Urinary bladder (tissue), 4 donors: Measurements from ENCODE around the gene WASF2. TPM values are rescaled to one million over a fixed set of nuclear protein-coding genes. Genes with fewer than 3 reads are reported as not detected.

Experiments used
- DNase-seq: peaks from one replicate; pipeline ENCODE4 v3.0.0-alpha.2; 2015; ENCODE audit errors: extremely low spot score
- H3K27ac ChIP-seq: one replicate; pipeline ENCODE4 v1.5.1; 2013; ENCODE audit warnings: low read depth, mild to moderate bottlenecking, moderate library complexity
- H3K36me3 ChIP-seq: one replicate; pipeline ENCODE4 v1.6.1; 2013; ENCODE audit warnings: mild to moderate bottlenecking, moderate library complexity; ENCODE audit not compliant: insufficient read depth
- H3K4me1 ChIP-seq: one replicate; pipeline ENCODE4 v1.6.1; 2013; ENCODE audit warnings: mild to moderate bottlenecking, moderate library complexity; ENCODE audit not compliant: insufficient read depth
- H3K4me3 ChIP-seq: one replicate; pipeline ENCODE4 v1.5.1; 2013; ENCODE audit warnings: low read depth, low read length
- WGBS: extraction: QIAGEN DNeasy Blood & Tissue Kit; methylation state at CpG from one replicate; pipeline ENCODE4 v1.1.7; 2013; 5-methylcytosine and 5-hydroxymethylcytosine counted together
- polyA plus RNA-seq: library from polyadenylated mRNA; stranded (reverse); fragments of 200-250 nt; gene quantifications from one replicate; pipeline ENCODE4 v1.2.3, GENCODE V29; 2013
- total RNA-seq: library from RNA; depleted of rRNA; stranded (reverse); fragments of >200 nt; gene quantifications from one replicate; pipeline ENCODE4 v1.2.3, GENCODE V29; 2014
- donor health status: healthy with polysubstance abuse.
- donor health status: healthy.

WASF2 gene
- total and polyA plus RNA-seq, 2 donors: 40.7 to 83.6 TPM

DNA sequence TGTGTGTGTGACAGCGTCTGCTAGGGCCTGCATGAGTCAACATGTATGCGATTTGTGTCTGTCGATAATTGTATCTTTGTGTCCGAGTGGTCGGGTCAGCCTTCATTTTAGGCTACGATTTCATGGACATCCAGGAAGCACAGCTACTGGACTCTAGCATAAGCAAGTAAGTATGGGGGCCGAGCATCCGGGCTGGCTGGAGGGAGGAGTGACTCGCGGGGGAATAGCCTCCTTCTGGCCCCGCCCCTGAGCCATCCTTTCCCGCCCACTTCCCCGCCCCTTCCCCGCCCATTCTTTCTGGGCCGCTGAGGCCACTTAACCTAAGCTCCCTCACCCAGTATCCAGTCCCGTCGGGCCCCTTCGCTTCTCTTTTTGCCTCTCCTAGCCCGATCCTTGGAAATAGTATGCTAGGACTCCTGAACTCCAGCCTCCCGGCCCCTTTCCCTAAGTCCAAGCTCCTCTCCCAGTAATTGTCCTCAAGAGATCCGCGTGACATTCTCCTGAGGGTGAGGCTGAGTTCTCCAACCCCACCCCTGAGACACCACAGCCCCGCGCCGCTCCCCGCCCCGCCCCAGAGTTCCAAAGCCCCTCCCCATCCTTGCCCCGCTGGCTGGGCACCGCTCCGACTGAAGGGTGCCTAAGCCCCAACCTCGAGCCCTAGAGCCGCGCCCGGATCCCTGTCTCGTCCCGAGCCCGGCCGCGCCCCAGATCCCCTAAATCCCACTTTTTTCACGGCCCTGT, 124.4 kb downstream of the WASF2 start:
- Histone ChIP-seq H3K27ac (peak overlapping the region; percentile 91), H3K4me3 (peak overlapping the region; percentile 78), H3K36me3 (no peaks in the 10 kb centered on the region), H3K4me1 (no peaks in the 10 kb centered on the region)
- 2% methylated on average over 40 of the region's 40 CpGs for WGBS
- peak; percentile 74 for DNase-seq

DNA sequence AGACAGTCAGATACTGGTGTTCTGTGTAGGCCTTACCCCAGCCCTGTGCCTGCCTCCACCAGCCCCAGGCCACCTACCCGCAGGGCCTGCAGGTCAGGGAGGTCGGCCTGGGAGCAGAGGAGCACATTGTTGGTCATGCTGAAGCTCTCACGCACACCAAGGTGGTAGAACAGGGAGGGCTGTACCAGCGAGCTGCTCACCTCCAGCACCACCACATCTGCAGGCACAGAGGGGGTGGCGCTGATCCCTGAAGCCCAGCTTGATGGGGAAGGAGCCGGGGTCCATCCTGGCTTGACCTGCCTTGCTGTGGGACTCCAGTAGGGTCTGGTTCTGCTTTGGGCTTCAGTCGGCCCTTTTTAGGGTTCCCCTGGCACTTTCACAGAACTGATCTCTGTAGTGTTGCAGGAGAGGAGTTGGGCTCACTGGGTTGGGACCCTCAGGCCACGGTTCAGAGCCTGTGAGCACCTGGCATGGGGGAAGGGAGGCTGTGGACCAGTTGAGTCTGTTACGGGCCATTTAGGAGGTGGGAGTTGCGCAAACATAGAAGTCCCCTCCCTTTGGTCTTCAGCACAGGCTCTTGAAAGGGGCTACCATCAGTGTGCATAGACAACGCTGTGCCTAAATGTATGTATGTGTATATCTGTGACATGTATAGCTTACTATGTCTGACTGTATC, 125.1 kb downstream of the WASF2 start:
- DNase-seq: no peak
- Histone ChIP-seq H3K4me3 (no peak overlapping the region), H3K27ac (no peak overlapping the region), H3K36me3 (no peaks in the 10 kb centered on the region), H3K4me1 (no peaks in the 10 kb centered on the region)
- 71% methylated on average over 11 of the region's 11 CpGs for WGBS

DNA sequence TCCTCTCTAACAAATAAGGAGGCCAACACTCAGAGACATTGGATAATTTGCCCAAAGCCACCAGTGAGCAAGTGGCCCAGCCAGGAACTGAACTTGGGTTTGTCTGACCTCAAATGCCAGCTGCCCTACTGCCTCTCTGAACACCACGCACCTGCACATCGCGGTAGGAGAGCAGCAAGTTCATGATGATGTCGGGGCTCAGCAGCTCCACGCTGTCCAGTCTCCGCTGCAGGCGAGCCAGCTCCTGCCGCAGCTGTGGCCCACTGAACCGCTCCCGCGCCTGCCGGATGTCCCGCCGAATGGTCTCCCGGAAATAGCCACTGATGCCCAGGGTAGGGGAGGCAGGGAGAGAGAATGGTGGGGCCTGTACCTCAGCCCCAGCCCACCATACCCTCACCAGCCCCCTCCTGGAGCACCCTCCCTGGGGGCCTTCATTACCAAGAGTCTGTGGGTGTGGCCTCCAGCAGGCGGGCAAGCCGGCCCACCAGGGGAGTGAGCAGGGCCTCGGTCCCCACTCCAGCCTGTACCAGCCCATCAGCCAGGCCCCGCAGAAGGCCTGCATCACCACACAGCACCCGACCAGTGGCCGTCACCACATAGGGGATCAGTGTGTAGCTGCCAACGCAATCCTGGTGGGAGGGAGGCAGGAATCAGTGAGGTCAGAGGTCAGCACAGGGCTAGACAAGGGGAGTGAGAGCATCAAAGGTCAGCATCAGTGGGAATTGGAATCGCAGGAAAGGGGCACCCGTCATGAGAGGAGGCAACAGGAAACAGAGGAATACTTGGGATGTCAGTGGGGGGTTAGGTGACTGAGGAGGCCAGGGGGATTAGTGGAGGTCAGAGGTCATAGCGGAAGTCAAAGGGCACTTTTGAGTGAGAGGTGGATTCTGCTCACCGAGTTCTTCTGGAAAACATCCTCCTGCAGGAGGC, 125.9 kb downstream of the WASF2 start:
- H3K4me1 ChIP-seq: no peaks in the 10 kb centered on the region
- H3K27ac ChIP-seq: no peak overlapping the region
- no peak for DNase-seq
- H3K36me3 ChIP-seq: no peaks in the 10 kb centered on the region
- no peak overlapping the region for H3K4me3 ChIP-seq
- WGBS: 85% methylated on average over 26 of the region's 26 CpGs

DNA sequence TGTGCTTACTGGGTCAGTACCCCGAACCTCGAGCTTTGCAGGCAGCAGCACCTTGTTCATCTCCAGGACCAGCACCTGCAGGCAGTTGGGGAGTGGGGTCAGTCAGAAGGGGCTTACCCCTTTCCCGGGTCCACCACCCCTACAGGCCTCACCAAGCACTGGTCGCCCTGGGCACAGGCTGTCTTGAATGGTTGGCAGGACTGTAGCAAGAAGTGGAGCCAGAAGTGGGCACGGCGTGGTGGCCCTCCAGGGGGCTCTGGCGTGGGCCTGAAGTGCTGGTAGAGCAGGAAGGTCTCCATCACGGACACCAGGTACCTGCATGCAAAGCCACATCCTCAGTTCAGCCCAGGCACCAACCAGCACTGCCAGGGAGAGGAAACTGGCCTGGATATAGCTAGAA, 128.4 kb downstream of the WASF2 start:
- WGBS: 96% methylated on average over 8 of the region's 8 CpGs
- H3K4me3 ChIP-seq: no peak overlapping the region
- no peak overlapping the region for H3K27ac ChIP-seq
- H3K4me1 ChIP-seq: no peaks in the 10 kb centered on the region
- DNase-seq: no peak
- H3K36me3 ChIP-seq: no peaks in the 10 kb centered on the region

DNA sequence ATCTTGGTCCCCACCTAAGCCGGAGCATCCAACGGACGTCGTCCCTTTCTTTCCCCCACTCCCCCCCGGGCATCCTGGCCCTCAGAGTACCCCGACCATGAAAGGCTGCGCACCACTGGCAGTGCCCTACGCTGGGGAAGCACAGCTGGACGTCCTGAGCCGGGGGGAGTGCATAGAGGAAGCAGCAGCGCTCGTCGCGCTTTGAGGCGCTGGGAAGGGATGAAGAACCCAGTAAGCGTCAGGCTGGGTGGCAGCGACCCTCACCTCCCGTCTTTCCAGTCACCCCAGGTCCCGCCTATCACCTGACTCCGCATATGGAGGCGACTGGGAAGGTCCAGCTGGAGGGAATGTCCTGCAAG, 128.9 kb downstream of the WASF2 start:
- Histone ChIP-seq H3K27ac (no peak overlapping the region), H3K4me3 (no peak overlapping the region), H3K36me3 (no peaks in the 10 kb centered on the region), H3K4me1 (no peaks in the 10 kb centered on the region)
- WGBS: 81% methylated on average over 21 of the region's 21 CpGs
- no peak for DNase-seq

DNA sequence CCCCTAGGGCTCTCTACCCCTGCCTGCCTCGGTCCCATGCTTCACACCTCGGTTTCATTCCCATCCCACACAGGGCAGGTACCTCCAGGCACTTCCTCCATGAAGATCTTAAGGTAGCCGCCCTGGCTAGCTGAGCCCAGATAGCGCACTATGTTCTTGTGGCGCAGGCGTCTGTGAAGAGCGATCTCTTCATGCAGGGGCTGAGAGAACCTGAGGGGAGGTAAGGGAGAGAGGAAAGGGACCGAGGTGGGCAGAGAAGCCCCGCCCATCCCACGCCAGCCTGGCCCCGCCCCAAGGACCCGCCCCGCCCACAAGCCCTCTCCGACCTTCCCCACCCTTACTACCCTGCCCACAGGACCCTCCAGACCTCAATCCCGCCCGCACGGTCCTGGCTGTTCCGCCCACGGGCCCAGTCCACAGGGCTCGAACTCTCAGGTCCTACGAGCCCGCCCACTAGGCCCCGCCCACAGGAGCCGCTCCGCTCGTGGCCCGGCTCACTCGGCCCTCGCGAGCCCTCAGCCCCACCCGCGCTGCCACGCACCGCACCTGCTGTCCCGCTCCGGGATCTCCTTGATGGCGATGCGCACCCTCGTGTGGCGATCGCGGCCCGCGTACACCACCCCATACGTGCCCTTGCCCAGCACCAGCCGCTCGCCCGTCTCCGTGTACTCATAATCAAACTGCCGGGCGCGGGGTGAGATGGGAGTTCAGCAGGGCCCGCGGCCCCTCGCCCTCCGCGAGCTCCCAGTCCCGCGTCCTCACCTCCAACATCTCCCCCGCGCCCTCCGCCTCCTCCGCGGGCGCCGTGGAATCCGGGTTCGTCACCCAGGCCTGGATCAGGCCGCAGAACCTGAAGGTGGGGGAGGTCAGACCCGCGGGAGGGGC, 129.6 kb downstream of the WASF2 start:
- no peak overlapping the region for H3K27ac ChIP-seq
- H3K4me1 ChIP-seq: no peaks in the 10 kb centered on the region
- 41% methylated on average over 71 of the region's 71 CpGs for WGBS
- H3K4me3 ChIP-seq: no peak overlapping the region
- DNase-seq: no peak
- no peaks in the 10 kb centered on the region for H3K36me3 ChIP-seq

DNA sequence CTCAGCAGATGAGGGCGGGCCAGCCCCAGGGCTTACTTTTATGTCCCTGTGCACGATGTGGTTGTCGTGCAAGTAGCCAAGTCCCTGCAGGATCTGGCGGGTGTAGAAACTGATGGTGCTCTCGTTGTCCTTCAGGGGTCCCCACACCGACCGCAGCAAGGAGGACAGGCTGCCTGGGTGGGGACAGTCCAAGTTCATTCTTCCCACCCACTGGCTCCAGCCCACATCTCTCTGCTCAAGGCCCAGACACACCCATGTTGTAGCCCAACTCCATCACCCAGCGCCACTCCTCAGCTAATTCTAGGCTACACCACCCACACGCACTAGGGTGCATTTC, 130.2 kb downstream of the WASF2 start:
- Histone ChIP-seq H3K36me3 (no peaks in the 10 kb centered on the region), H3K4me1 (no peaks in the 10 kb centered on the region), H3K27ac (no peak overlapping the region), H3K4me3 (no peak overlapping the region)
- WGBS: 74% methylated on average over 9 of the region's 9 CpGs
- DNase-seq: no peak

DNA sequence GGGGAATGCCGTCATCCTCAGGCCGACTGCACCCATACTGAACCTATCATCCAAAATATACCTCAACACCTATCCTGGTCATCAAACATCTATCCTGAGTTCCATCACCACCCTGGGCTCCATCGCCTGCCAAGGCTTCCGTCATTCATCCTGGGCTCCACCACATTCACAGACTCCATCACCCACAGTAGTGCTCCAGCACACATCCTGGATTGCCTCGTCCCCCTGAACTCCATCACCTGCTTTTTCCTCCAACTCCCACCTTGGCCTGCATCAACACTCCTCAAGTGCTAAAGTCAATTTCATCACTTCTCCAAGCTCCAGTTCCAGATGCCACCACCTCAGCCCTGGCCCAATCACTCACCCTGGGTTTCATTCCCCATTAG, 131.0 kb downstream of the WASF2 start:
- 99% methylated on average over 5 of the region's 5 CpGs for WGBS

DNA sequence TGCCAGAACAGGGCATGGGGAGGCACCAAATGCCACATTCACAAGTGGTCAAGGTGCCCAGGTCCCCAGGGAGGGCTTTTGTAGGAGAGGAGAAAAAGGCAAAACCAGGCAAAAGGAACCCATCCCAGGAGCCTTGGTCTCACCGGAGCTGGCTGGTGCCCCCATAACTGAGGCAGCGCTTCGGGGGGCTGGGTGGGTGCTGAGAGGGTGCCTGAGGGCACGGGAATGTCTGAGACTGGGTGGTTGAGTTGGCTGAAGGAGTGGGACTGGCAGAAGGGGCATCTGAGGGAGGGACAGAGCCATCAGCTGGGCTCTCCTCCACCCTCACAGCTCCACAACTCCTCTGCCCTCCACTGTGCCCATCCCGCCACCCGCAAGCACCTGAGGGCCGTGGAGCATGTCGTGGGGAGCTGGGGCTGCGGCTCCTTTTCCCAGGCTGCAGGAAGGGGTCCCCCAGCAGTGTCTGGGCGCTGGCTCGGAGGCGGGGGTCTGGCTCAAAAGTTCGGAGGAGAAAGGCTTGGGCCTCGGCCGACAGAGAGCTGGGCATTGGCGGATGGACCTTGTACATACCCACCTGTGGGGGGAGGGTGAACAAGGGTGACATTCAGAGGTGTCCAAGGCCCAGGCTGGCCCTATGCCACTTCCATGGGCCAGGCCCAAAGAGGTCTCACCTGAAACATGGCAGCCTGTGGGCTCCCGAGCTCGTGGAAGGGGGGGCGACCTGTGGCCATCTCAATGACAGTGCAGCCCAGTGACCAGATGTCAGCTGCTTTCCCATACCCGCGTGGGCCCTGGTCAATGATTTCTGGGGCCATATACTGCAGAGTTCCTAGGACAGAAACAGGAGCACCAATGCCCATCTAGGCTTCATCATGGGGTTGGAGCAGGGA, 131.7 kb downstream of the WASF2 start:
- 97% methylated on average over 21 of the region's 21 CpGs for WGBS
- no peak overlapping the region for H3K27ac ChIP-seq
- H3K4me3 ChIP-seq: no peak overlapping the region
- H3K36me3 ChIP-seq: no peaks in the 10 kb centered on the region
- no peaks in the 10 kb centered on the region for H3K4me1 ChIP-seq
- DNase-seq: no peak

More for the DNA sequence above, 131.0 kb downstream of the WASF2 start:
- Histone ChIP-seq H3K36me3 (no peaks in the 10 kb centered on the region), H3K4me1 (no peaks in the 10 kb centered on the region), H3K4me3 (no peak overlapping the region), H3K27ac (no peak overlapping the region)
- no peak for DNase-seq

DNA sequence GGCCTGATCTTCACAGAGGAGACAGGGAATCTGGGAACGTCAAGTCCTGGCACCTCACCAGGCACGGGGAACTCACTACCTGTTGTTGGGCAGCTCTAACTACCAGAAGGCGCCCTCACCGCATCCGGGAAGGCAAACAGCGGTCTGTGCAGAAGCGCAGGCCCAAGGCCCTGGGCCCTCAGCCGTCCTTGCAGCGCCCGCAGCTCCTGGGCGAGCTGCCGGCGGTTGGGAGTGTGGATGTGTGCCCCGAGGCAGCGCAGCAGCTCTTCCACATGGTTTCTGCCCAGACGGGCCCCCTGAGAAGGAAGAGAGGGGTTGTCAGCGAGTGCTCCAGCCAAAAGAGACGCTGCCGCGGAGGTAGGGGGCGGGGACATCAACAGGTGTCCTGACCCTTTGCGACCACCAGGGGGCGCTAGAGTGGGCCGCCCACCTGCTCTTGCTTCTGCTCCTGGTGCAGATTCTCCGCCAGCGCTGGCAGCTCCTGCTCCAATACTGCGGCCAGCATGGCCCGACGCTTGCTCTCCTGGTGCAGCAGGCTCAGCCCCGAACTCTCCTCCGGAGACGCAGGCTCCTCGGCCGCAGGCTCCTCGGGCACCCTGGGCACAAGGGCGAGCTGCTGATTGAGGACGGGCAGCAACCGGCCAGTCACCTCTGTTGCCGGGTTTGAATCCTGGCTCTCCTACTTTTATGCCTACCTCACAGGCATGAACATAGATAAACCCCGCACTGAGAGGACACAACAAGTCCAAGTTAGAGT, 132.5 kb downstream of the WASF2 start:
- Histone ChIP-seq H3K4me3 (no peak overlapping the region), H3K4me1 (no peaks in the 10 kb centered on the region), H3K27ac (peak overlapping the region; percentile 47), H3K36me3 (no peaks in the 10 kb centered on the region)
- 39% methylated on average over 40 of the region's 40 CpGs for whole genome bisulfite sequencing
- DNase-seq: no peak

DNA sequence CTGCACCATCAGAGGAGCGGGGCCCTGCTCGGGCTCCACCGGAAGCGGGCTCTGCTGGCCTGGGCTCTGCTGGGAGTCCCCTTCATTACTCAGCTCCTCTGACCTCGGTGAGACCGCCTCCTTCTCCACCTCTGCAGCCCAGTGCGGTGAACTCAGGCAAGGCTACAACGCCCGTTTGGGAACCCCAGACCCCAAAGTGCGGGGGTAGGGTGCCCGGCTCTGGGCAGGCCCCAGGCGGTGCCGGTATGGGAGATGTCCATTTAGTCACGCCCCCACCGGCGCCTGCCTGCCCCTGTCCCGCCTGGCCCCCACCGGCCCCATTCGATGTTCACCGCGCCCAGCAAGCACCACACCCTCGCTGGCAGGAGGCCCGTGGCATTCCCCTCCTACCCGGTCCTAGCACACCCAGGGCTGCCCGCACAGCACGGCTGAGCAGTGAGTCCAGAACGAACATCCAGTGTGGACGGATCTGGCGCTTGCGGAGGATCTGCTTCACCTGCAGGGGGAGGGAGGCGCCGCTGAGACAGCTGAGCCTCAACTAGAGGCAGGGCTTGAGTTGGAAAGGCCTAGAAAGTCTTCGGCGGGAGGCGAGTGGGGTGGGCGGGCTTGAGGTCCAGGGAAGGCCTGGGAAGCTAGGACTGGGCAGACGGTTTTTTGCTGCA, 133.2 kb downstream of the WASF2 start:
- Histone ChIP-seq H3K4me1 (no peaks in the 10 kb centered on the region), H3K36me3 (no peaks in the 10 kb centered on the region), H3K4me3 (no peak overlapping the region), H3K27ac (no peak overlapping the region)
- 76% methylated on average over 37 of the region's 37 CpGs for WGBS
- DNase-seq: no peak
